HG03064 (cell line): ENCODE data around the gene POLRMT.
"Not testable (repeated sequence)": the region's sequence is repeated elsewhere in the genome, so short reads cannot be mapped to it uniquely, and the experiment has no call there.

ENCODE experiments used
- ATAC-seq: cut with Tn5 transposase; IDR thresholded peaks from one replicate; pipeline ENCODE4 v1.9.1; 2021; ENCODE audit warnings: low read depth; ENCODE audit not compliant: unreplicated experiment

Gene POLRMT

GRCh38 chr19:597406-598315, 35.7 kb downstream of the POLRMT start:
- ATAC-seq: no peak

GRCh38 chr19:596263-596655, 37.1 kb downstream of the POLRMT start:
- ATAC-seq: no peak

- no peak for ATAC-seq
Measured at GRCh38 chr19:595326-596262, 37.7 kb downstream of the POLRMT start.

- no peak for ATAC-seq
Measured at GRCh38 chr19:594265-594870, 39.0 kb downstream of the POLRMT start.

GRCh38 chr19:593505-593904, 39.8 kb downstream of the POLRMT start:
- ATAC-seq: no peak

- ATAC-seq: no peak
Measured at GRCh38 chr19:593055-593454, 40.3 kb downstream of the POLRMT start.

GRCh38 chr19:592101-592500, 41.2 kb downstream of the POLRMT start:
- no peak for ATAC-seq

- no peak for ATAC-seq
Measured at GRCh38 chr19:591099-591958, 42.0 kb downstream of the POLRMT start.

GRCh38 chr19:590750-591098, 42.6 kb downstream of the POLRMT start:
- ATAC-seq: no peak

GRCh38 chr19:590396-590745, 43.0 kb downstream of the POLRMT start:
- ATAC-seq: no peak

GRCh38 chr19:589693-590395, 43.5 kb downstream of the POLRMT start, which contains the start of gene HCN2:
TSS of gene HCN2 (plus strand) at chr19:589881. CDS start at chr19:589946, 65 bp downstream.
- ATAC-seq: no peak

- no peak for ATAC-seq
Measured at GRCh38 chr19:588741-589692, 44.3 kb downstream of the POLRMT start.

GRCh38 chr19:588093-588740, 45.1 kb downstream of the POLRMT start:
- ATAC-seq: no peak

GRCh38 chr19:585551-586110, 47.7 kb downstream of the POLRMT start:
- no peak for ATAC-seq

- not testable (repeated sequence) for ATAC-seq
Measured at GRCh38 chr19:585146-585545, 48.2 kb downstream of the POLRMT start.

- ATAC-seq: no peak
Measured at GRCh38 chr19:584240-585001, 48.9 kb downstream of the POLRMT start.

GRCh38 chr19:583968-584239, 49.4 kb downstream of the POLRMT start:
- no peak for ATAC-seq
